ENCODE results near the gene STYXL1. TPM values are rescaled to one million over a fixed set of nuclear protein-coding genes. Genes with fewer than 3 reads are reported as not detected.
A peak's percentile ranks its signal among the peaks of the same experiment; 100 is the strongest.

STYXL1 gene
- total and polyA plus RNA-seq, 2 experiments from 2014 or later = 42.5 to 54.7 TPM

DNA sequence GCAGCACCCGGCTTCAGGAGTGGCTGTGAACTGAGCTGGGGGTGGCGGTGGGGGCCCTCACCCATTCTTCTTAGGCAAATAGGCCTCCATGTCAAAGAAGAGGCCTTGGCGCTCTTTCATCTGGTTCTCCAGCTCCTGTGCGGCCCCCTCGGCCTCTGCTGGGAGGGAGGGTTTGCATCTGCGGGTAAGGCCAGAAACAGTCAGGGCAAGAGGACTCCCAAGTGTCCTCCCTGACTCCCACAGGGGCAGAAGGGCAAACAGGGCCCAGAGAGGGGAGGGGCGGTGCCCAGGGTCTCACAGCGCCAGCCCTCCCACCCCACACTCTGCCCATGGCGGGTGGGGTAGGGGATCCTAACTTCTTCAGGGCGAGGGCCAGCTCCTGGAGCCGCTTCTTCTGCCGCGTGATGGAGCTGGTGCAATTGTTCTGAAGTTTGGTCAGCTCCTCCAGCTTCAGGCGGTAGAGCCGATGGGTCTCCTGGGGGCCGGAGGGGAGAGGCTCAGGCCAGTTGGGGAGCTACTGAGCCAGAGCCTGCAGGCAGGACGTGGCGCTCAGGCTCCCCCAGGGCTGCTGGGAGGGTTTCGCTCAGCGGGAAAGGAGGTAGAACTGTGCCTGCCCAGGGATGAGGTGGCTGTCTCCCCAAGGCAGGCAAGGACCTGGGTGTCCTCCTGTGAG is 55.6 kb downstream of the STYXL1 start:
- no peak overlapping the region for H3K4me2 ChIP-seq (ENCODE audit: unreplicated experiment)
- H3K27ac ChIP-seq = no peak overlapping the region
- 79 to 81% methylated on average over 16 to 20 of the region's 20 CpGs for WGBS, 2 experiments (ENCODE audit: low coverage in 1 of 2, low lambda C conversion rate in 2 of 2, missing lambda C conversion rate in 2 of 2)
- in situ Hi-C loops (cut with MboI) = no loop called here
- no peak overlapping the region for H2AFZ ChIP-seq
- H3K36me3 ChIP-seq (ENCODE audit: low read depth) = no peaks in the 10 kb centered on the region
- H3K4me1 ChIP-seq (ENCODE audit: insufficient read depth) = no peaks in the 10 kb centered on the region
- no peak overlapping the region for H3K9ac ChIP-seq
- H4K20me1 ChIP-seq (ENCODE audit: insufficient read depth) = no peaks in the 10 kb centered on the region
- H3K79me2 ChIP-seq (ENCODE audit: insufficient read depth) = no peaks in the 10 kb centered on the region
- no peaks in the 10 kb centered on the region for H3K9me2 ChIP-seq (ENCODE audit: insufficient read depth)
- TF ChIP-seq EZH2 (IDR thresholded peaks at IDR 0.05; ENCODE audit: insufficient read depth, poor library complexity, severe bottlenecking) = no peak
- no peak for TF ChIP-seq EZH2phosphoT487 (IDR thresholded peaks at IDR 0.05; ENCODE audit: insufficient read depth, low read depth)
- no peaks in the 10 kb centered on the region for H3K27me3 ChIP-seq (replicated peaks; ENCODE audit: insufficient read depth)
- no peak overlapping the region for H3K4me3 ChIP-seq
- no peaks in the 10 kb centered on the region for H3K9me3 ChIP-seq (ENCODE audit: low read depth)
- no peaks in the 10 kb centered on the region for H3F3A ChIP-seq (ENCODE audit: insufficient read depth)
- DNase-seq = no peak

DNA sequence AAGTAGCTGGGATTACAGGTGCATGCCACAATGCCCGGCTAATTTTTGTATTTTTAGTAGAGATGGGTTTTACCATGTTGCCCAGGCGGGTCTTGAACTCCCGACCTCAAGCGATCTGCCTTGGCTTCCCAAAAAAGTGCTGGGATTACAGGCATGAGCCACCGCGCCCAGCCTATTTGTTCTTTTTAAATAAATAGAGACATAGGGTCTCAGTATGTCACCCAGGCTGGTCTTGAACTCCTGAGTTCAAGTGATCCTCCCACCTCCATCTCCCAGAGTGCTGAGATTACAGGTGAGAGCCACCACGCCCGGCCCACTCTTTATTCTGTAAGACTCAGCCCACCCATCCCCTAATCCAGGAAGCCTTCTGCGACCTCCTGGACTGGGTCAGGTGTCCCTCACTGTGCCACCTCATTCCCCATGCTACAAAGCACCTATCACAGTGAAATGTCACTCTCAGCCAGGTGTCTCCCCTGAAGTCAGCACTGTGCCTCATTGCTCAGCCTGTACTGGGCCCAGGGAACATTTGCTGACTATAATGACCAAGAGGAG is 56.2 kb downstream of the STYXL1 start:
- H3K4me3 ChIP-seq = no peak overlapping the region
- no peaks in the 10 kb centered on the region for H3F3A ChIP-seq (ENCODE audit: insufficient read depth)
- no peaks in the 10 kb centered on the region for H3K4me1 ChIP-seq (ENCODE audit: insufficient read depth)
- no peak overlapping the region for H2AFZ ChIP-seq
- no peak overlapping the region for H3K27ac ChIP-seq
- no peaks in the 10 kb centered on the region for H3K36me3 ChIP-seq (ENCODE audit: low read depth)
- in situ Hi-C loops (cut with MboI) = no loop called here
- no peak for DNase-seq
- H3K4me2 ChIP-seq (ENCODE audit: unreplicated experiment) = no peak overlapping the region
- H4K20me1 ChIP-seq (ENCODE audit: insufficient read depth) = no peaks in the 10 kb centered on the region
- 96 to 99% methylated on average over 9 of the region's 9 CpGs for WGBS, 2 experiments (ENCODE audit: low coverage in 1 of 2, low lambda C conversion rate in 2 of 2, missing lambda C conversion rate in 2 of 2)
- no peaks in the 10 kb centered on the region for H3K9me3 ChIP-seq (ENCODE audit: low read depth)
- H3K27me3 ChIP-seq (replicated peaks; ENCODE audit: insufficient read depth) = no peaks in the 10 kb centered on the region
- TF ChIP-seq EZH2 (IDR thresholded peaks at IDR 0.05; ENCODE audit: insufficient read depth, poor library complexity, severe bottlenecking) (no peak), EZH2phosphoT487 (IDR thresholded peaks at IDR 0.05; ENCODE audit: insufficient read depth, low read depth) (no peak)
- no peaks in the 10 kb centered on the region for H3K9me2 ChIP-seq (ENCODE audit: insufficient read depth)
- H3K9ac ChIP-seq = no peak overlapping the region
- no peaks in the 10 kb centered on the region for H3K79me2 ChIP-seq (ENCODE audit: insufficient read depth)

DNA sequence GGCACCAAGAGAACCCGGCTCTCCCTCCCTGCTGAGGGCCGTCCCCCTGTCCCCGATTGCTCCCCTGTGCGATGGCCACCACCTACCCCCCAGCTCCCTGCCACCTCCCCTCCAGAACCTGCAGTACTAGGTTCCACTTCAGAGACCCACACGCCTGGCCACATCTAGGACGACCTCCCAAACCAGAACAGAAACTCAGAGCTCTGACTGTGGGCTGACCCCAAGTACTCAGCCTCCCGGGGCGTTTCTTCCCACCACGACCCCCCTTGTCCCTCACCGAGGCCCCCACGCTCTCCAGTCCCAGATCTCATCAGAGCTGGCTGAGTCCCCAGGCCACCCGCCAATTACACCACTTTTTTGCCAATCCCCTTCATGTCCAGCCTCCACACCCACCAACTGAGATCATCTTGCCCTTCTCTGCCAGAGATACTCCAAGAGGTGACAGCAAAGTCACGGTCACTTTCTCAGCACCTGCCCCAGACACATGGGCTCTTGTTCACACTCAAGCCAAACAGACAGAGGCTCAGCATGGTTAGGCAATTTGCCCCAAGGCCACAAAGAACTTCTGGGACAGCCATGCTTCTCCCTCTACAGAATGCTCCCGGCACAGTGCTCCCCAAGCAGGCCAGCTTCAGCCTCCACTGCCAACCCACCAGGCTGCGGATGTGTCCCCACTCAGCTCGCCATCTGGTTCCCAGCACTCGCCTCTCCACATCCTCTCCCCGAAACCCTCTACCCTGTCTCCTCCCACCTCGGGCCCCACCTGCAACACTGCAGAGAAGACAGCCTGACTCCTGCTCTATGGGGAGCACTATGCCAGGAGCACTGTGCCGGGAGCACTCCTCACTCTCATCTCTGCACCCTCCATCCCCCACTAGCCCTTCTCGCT is 58.1 kb downstream of the STYXL1 start:
- H2AFZ ChIP-seq = no peak overlapping the region
- H3F3A ChIP-seq (ENCODE audit: insufficient read depth) = no peaks in the 10 kb centered on the region
- H3K4me1 ChIP-seq (ENCODE audit: insufficient read depth) = no peaks in the 10 kb centered on the region
- 37 to 43% methylated on average over 15 to 21 of the region's 21 CpGs for WGBS, 2 experiments (ENCODE audit: low coverage in 1 of 2, low lambda C conversion rate in 2 of 2, missing lambda C conversion rate in 2 of 2)
- H3K9ac ChIP-seq = no peak overlapping the region
- H3K9me2 ChIP-seq (ENCODE audit: insufficient read depth) = no peaks in the 10 kb centered on the region
- no peaks in the 10 kb centered on the region for H3K9me3 ChIP-seq (ENCODE audit: low read depth)
- no peak for TF ChIP-seq EZH2 (IDR thresholded peaks at IDR 0.05; ENCODE audit: insufficient read depth, poor library complexity, severe bottlenecking)
- TF ChIP-seq EZH2phosphoT487 (IDR thresholded peaks at IDR 0.05; ENCODE audit: insufficient read depth, low read depth) = no peak
- no peak overlapping the region for H3K27ac ChIP-seq
- H4K20me1 ChIP-seq (ENCODE audit: insufficient read depth) = no peaks in the 10 kb centered on the region
- H3K4me2 ChIP-seq (ENCODE audit: unreplicated experiment) = no peak overlapping the region
- DNase-seq = peak; percentile 28
- no peaks in the 10 kb centered on the region for H3K36me3 ChIP-seq (ENCODE audit: low read depth)
- no peak overlapping the region for H3K4me3 ChIP-seq
- H3K27me3 ChIP-seq (replicated peaks; ENCODE audit: insufficient read depth) = no peaks in the 10 kb centered on the region
- H3K79me2 ChIP-seq (ENCODE audit: insufficient read depth) = no peaks in the 10 kb centered on the region
- in situ Hi-C loops (cut with MboI) = no loop called here

DNA sequence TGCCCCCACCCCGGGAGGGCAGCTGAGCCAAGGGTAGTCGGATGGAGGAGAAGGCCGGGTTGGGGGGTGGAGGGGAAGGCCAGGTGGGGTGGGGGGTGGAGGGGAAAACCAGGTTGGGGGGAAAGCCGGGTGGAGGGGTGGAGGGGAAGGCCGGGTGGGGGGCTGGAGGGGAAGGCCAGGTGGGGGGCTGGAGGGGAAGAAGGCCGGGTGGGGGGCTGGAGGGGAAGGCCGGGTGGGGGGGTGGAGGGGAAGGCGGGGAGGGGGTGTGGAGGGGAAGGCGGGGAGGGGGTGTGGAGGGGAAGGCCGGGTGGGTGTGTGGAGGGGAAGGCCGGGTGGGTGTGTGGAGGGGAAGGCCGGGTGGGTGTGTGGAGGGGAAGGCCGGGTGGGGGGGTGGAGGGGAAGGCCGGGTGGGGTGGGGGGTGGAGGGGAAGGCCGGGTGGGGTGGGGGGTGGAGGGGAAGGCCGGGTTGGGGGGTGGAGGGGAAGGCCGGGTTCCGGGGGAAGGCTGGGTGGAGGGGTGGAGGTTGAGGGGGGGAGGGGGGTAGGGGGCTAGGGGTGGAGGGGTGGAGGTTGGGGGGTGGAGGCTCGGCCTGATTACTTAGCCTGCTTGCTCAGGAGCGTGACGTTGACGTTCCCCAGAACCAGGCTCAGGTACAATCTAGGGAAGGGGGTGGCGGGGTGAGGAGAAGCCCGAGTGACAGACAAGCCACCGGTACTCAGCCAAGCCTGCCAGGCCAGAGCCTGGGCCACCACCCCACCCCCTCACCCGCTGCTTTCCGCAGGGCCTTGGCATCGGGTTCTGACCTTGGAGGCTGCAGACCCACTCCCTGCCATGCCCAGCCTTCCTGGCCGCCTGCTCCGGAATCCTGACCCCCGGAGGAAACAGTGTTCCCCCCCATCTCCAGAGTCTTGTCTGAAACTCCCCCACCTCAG is 59.0 kb downstream of the STYXL1 start:
- no peak for DNase-seq
- Histone ChIP-seq H3K36me3 (ENCODE audit: low read depth) (no peaks in the 10 kb centered on the region), H3K9ac (no peak overlapping the region), H3F3A (ENCODE audit: insufficient read depth) (no peaks in the 10 kb centered on the region), H2AFZ (no peak overlapping the region), H3K27ac (no peak overlapping the region), H4K20me1 (ENCODE audit: insufficient read depth) (no peaks in the 10 kb centered on the region), H3K4me1 (ENCODE audit: insufficient read depth) (no peaks in the 10 kb centered on the region), H3K4me2 (ENCODE audit: unreplicated experiment) (no peak overlapping the region), H3K27me3 (replicated peaks; ENCODE audit: insufficient read depth) (no peaks in the 10 kb centered on the region), H3K9me3 (ENCODE audit: low read depth) (no peaks in the 10 kb centered on the region), H3K79me2 (ENCODE audit: insufficient read depth) (no peaks in the 10 kb centered on the region), H3K4me3 (no peak overlapping the region), H3K9me2 (ENCODE audit: insufficient read depth) (no peaks in the 10 kb centered on the region)
- WGBS, 2 experiments (ENCODE audit: low coverage in 1 of 2, low lambda C conversion rate in 2 of 2, missing lambda C conversion rate in 2 of 2) = 41% methylated on average over 9 to 25 of the region's 31 CpGs
- in situ Hi-C loops (cut with MboI) = no loop called here
- TF ChIP-seq EZH2phosphoT487 (IDR thresholded peaks at IDR 0.05; ENCODE audit: insufficient read depth, low read depth) = no peak

All from GM23248 (cell line).